Activated T-cell treated with anti-CD3 and anti-CD28 coated beads for 4 hours (primary cell): Measurements from ENCODE around the gene QDPR.

Source experiments
- DNase-seq: peaks from one replicate; pipeline ENCODE4 v3.0.0-alpha.2; 2020

The QDPR gene

DNA sequence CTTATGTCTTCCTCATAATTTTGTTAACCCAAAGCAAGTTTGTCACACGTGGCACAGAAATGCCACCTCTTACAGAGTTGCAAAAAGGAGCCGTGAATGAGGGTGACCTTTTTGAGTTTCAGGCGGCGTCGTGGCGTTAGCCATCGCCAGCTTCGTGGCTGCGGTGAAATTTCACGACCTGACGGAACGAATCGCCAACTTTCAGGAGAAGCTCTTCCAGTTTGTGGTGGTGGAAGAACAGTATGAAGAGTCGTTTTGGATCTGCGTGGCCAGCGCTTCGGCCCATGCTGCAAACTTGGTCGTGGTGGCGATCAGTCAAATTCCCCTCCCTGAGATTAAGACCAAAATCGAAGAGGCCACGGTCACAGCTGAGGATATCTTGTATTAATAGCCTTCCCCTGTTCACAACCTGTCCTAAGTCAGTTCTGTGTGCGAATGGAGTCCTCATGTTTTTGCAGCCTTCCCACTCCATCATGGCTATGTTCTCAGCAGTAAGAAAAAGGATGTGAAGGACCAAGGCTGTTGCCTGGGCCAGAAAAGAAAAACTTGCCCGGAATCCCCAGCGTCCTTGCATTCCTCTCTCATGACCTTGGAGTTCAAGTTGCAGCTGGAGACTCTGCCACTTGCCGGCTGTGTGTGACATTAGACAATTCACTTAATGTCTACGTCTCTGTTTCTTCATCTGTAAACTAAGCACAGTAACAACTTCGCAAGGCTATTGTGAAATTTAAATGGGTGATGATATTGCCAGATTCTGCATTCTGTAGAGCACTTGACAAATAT lies 15.0 kb upstream of the QDPR start:
- no peak for DNase-seq

DNA sequence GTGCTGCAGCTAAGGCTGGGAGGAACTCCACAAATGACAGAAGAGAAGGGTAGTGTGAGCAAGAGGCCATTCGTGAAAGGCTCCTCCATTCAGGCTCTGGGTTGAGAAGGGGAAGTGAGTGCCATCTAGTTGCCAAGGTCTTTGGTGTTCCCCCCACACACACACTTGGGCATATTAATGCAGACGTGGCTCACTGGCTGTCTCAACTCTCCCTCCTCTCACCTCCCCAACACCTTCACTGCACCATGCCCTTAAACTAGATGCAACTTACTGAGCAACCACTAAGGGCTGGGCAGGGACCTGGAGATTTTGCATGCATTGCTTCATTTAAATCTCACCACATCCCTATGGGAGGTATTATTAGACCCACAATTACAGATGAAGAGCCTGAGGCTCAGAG lies 11.8 kb upstream of the QDPR start:
- no peak for DNase-seq

DNA sequence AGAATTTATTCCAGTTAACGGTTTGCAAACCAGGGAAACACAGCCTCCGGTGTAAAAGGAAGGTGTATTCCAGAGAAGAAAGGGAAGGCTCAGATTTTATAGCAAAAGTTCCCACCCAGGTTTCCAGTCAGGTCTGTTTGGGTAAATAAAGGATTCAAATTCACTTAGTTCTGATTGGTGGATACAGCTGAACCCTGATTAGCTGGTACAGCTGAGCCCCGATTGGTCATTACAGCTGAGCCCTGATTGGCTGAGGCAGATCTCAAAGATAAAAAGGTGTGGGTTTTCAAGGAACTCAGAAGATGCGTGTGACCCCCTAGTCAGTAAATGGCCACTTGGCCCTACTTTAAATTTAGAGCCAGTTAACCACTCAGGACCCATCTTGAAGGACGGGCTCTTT lies 9.7 kb upstream of the QDPR start:
- DNase-seq = no peak

DNA sequence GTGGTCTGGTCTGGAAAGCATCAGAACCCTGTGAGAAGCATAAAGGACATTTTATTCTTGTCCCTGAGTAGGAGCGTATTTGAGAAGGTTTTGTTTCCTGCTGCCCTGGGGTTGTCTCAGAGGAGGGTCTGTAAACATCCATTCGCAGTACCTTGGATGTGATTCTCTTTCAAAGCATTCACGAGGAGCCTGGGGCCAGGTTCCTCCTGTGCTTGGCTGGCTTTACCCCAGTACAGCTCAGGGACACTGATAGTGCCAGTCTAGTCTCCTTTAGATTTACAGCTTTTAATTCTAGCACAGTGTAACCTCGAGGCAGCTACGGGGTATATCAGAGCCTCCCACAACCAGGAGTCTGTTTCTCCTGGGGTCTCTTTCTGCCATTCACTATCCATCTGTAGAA lies 5.8 kb upstream of the QDPR start:
- no peak for DNase-seq

DNA sequence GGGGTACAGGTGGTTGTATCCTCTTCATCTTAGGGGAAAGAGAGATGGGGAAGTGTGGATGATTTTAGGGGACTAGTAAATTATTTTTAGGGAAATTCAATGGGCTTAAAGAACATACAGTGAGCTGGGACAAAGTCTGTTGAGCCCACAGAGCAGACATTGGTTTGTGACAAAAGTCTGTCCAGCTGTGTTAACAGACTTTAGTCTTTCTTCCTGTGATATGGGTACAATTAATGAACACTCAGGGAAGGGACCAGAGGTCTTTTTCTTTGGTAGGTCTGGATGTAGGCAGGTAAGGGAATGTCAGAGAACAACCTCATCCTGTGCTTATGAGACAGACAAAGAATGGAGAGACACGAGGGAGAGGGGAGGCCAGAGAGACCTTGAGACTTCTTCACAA lies 5.1 kb upstream of the QDPR start:
- no peak for DNase-seq

DNA sequence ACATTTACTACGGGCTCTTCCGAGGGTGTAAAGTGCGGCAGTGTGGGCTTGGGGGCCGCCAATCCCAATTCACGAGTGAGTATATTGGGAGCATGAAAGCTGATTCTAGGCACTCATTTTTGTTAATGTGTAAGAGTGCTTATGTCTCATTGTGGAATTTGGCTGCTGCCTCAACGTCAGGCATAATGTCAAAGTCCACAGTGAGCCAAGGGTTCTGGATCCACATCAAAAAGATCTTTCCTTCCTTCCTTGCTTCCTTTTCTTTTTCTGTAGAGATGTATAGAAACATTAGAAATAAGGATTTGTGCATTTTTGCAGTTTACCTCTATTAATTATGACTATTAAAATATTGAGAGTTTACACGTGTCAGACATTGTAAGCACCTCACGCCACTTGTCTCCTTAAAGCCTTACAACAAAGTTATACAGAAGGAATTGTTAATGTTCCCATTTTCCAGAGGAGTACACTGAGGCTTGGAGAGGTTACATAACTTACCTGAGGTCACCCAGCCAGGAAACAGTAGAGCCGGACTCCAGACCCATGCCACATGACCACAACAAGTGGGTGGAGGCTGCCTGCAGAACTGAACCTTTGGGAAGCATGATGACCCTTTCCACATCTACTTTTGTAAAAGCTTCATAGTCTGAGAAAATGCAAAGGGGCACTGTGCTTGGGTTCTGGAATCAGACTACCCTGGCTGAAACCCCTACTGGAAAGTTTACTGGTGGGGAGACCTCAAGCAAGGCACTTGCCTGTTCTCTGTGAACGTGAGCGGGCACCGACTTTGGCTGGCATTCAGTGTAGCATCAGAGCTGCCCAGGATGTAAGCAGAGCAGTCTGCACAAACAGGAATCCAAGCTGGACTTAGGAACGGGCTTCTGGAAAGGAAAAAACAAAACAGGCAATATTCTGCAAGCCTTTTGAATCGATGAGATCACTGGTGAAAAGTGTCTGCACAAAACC lies 3.8 kb upstream of the QDPR start:
- no peak for DNase-seq

DNA sequence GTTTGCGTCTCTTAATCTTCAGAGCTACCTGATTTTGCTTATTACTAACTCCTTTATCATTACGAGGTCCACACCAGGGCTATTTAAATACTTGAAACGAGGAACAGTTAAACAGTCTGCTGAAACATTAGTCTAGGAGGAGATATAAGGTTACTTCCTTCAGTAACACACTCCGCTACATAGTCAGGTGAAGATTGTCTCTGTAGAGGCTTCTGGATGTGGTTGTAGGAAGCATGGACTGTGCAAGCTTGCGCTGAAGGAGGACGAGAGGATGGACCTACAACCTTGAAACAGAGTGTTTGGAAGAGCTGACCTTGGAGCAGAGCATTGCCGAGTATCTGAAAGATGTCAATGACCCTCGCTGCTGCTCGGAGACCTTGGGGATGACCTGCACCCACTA lies 3.0 kb upstream of the QDPR start, which contains the start of gene CLRN2:
CLRN2 (plus strand) TSS at position 301 of the 400 bp plus-strand sequence. CDS start 102 bp downstream, outside the sequence.
- no peak for DNase-seq

DNA sequence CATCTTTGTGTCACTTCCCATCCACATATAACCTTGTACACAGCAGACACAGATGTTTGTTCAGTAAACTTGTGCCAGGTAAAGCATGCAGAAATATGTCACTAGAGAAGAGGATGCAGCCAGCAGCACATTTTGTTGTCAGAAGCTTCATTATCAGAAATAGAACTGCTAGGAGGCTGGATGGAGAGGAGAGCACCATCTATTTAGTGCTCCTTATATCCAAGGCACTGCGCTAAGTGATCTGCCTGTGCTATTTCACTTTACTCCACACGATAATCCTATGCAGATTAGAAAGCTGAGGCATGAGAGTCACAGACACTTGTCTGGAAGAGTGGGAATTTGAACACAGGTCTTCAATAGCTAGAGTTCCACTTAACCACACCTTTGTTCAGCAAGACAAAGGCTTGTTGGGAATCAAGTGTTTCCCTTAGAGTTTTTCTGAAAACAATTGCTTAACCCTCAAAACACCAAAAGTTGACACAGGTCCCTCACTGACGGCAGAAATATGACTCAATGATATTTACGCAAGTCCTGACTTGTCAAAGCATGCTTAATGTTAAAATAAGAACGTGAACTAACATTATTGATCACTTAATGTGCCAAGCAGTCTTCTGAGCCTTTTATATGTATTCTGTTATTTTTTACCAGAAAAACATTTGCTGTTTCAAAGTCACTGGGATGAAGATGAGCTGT lies 1.2 kb upstream of the QDPR start:
- no peak for DNase-seq

DNA sequence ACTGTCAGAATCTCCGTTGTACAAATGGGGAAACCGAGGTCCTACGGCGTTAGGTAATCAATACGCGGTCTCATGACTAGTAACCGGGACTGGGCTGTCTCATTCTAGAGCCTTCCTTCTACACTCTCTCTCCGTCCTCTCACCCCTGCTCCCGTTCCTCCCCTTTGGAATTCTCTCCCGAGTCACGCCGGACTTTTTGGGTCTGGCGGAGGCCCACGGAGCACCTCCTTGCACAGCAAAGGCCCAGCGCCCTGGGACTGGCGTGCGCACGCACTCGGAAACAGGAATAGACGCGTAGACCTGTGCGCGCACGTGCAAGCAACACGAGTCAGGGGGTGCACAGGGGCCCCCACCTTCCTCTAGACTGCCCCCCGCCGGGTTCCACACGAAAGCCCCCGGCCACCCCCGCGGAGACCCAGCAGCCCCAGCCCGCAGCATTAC lies 361 bp downstream of the QDPR start:
- peak; percentile 36 for DNase-seq

DNA sequence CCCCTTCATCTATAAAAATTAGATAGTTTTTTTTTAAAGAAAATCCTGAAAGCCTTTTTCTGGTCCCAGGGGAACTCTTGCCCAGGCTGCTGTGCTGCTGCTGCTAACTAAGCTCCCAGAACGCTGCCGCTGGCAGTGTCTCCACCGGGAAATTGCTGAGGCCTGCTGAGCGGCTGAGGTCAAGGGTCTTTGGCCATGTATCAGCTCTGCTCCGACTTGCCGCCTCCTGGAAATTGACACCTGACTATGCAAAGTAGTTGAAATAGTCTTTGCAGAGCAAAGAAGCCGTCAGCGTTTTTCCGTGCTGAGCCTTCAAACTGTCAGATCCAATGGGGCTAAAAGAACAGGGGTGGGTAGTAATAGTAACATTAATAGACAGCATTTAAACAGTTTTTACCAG lies 839 bp downstream of the QDPR start:
- no peak for DNase-seq

DNA sequence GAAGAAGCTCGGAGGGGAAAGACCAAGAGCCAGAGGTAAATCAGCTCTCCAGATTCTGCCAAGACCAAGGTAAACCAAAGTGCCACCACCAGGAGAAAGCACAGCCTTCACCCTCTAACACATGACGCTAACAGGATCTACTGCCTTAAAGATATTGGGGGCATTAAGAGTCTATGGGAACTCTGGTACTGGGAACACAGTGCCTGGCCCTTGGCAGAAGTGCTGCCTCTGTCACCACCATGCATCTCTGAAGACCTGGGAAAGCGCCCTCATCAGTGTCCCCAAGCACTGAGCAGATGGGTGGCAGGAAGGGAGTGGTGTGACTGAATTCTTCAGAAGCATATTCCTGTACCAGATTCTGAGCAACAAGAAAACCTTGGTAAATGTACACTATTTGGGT lies 1.3 kb downstream of the QDPR start:
- DNase-seq = no peak

DNA sequence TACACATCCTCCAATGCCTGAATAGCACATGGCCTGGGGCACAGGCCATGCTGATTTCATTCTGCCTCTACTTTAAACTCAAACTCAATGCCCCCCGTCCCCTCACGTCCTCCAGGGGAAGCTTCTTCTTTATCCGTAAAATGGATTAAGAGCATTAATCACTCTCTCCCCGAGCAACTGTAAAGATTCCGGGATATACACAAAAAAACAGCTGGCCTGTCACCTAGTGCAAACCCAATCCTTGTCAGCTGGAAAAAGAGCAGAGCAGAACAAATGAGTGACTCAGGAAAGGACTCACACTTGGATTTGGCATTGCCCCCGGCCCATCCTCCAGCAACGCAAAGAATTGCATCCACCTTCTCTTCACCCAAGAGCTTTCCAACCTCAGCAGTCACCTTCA lies 7.8 kb downstream of the QDPR start:
- DNase-seq = no peak

DNA sequence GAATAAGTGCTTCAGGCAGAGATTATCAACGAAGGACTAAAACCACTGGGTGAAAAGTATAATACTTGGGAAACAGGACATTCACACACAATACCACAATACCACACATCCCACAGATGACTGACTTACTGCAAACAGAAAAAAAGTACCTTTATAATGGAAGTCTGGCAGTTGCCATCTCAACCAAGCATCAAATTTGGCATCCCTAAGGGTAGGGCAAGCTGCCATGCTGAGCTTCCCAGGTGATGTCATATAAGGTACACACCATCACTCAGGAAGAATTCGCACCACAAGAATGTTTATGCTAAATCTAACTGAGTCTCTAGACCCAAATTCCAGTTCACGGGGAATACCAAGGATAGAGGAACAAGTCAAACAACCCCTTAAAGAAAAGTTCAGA lies 9.1 kb downstream of the QDPR start:
- DNase-seq = no peak

DNA sequence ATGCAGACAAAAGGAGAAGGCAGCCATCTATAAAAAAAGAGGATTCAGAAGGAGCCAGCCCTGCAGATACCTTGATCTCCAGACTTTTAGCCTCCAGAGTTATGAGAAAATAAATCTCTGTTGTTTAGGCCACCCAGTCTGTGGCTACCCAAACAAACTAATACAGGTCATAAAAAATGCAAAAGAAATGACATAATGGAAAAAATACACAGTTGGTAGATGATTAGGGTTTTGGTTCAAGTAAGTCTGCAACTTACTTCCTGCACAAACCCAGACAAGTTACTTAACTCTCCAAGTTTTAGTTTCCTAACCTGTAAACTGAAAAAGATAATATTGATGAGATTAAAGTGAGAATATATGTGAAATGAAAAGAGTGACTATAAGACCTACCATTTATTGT lies 11.3 kb downstream of the QDPR start:
- no peak for DNase-seq

DNA sequence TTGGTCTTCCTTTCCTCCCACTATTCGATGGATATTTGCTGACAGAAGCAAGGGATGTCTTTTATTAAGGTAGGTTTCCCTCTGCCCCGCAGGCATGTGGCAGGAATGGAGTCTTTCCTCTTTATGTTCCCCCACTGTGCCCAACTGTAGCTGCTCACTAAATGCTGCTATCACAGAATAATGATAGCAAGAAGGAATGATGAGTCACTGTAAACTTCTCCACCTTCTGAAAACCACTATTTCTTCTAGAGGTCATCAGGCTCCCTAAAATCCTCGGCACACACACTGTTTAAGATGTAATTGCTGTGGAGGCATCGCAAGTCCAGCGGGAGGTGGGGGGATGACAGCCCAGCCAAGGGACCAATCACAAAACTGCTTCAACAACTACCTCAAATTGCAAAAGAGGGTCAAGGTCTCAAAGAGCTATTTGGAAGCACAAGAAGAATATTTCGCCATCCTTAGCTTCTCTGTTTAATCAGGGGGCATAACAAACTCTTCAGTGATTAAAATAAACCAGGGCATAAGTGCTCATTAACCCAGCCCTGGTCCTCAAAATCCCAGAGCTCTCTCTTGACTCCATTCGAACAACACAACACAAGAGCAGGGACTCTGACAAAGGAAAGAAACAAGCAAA lies 13.9 kb downstream of the QDPR start:
- no peak for DNase-seq

DNA sequence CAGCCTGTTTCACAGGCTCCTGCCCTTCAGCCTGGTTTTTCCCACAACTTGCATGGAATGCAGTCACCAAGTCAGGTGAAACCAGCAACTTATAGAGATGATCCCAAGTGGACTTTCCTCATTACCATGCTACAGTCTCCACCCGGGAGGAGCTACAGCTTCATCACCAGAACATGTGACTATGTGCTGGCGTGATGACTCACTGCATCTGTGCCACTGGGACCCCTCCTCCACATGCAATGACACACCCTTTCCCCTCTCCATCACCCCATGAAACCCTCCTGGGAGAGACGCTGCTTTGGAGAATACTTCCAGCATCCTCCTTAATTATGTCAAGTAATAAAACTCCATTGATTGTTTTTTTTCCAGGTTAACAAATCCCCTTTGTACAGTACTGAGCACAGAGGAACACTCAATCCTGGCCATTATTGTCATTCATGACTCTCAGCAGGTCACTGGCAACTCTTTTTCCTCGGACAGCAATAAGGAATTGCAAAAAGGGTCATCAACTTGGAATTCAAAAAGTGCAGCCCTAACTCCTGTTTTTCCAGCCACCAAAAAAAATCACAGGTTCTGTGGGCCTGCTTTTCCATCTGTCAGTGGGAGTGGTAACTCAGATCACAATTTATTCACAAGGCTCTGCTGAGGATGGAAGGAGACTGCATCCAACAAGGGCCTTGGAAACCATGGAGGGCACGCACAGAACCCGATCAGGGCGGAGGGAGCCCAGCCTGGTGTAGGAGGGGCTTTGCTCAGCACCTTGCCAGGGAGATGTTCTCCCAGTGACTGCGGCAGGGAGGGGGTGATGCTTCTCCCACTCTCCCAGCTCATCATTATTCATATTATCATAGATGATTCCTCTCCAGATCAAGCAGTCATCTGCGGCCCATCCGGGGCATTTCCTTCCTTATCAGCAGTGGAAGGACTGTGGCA lies 17.4 kb downstream of the QDPR start:
- peak; percentile 10 for DNase-seq

DNA sequence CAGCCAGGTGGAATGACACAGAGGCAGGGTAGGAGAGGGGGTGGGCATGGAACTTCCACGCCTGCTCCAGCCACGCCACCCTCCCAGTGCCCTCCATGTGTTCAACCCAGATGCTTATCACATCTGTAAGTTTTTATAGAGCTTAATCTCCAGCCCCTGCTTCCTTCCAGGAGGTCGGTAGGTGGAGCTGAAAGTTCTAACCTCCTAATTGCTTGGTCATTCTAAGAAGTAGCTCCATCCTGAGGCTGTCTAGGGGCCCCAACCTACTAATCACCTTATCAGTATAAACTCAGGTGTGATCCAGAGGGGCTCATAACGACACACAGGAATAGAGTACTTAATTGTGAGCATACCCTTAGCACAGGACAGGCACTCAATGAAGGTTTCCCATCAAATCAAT lies 18.3 kb downstream of the QDPR start:
- no peak for DNase-seq

DNA sequence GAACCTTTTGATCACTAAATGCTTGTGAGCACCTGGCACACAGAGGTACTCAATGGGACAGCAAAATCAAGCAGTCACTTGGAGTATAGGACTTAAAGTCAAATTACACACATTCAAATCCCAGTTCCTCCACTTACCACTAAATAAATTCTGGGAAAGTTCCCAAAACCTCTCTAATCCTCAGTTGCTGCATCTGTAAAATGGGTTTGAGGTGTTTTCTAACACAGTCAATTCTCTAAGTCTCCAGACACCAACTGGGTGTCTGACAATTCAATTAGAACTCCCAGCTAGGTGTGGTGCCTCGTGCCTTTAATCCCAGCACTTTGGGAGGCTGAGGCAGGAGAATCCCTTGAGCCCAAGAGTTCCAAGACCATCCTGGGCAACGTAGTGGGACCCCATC lies 19.0 kb downstream of the QDPR start:
- DNase-seq = no peak

DNA sequence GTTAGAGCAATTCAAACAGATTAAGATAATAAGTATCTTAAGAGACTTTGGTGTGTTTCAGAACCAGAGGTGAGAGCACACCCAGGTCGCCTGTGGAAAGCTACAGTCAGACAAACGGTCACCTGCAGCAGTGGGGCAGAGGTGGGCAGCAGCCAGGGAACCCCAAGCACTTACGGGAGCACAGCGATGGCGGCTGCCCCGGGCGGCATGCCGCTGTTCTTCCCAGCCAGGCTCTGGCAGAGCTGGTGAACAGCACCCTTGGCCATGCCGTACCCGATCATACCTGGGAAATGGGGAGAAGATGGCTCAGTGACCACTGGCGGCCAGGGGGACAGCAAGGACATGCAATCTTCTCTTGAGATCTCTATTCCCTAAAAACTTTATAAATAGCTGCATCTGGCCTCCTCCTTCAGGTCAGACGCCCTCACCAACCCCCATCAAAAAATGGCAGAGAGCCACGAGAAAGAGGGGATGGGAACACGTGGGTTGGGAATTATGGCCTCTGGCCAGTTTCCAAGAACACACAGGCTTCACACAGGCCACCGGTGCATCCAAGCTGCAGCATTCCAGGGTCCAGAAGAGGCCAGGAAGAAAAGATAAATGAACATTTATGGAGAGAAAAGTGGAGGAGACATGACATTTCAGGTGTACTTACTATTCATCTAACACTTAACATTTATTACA lies 19.7 kb downstream of the QDPR start:
- DNase-seq = no peak

DNA sequence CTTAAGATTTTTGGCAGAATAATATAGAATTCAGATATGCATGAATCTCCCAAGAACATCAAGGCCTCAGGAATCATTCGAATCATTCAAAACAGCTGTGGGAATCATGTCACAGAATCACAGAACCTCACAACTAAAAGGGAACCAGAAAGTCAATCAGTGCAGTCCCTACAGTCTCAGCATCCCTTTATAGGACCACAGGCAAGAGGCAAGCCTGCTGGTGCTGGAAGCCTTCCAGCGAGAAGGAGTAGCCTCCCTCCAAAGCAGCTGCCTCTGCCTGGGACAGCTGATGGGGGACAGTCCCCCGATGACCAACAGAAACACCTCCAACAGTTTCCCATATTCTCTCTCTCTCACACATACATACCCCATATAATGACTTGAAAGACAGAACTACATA lies 20.7 kb downstream of the QDPR start:
- no peak for DNase-seq

DNA sequence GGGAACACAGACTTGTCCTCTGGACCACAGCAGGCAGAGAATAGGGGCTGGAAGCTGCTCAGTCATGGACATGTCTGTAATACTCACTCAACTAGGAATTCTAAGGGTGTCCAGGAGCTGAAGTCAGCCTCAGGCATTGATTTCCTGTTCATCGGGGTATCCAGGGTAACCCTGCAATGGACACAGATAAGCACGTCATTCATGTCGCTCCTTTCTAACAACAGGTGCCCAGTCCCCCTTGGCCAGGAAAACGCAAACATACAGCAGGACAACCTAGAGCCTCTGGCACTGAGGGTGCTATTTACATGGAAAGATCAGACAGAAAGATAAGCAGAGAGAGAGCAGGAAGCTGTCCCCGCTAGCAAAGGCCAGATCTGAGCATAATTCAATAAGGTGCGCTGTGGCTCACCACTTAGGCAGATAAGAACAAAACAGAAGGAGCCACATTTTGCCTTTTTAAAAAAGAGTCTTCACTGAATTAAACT lies 21.3 kb downstream of the QDPR start:
- no peak for DNase-seq
